T-cell (primary cell): ENCODE data around the gene SFTPB. TPM values are rescaled to one million over a fixed set of nuclear protein-coding genes. Genes with fewer than 3 reads are reported as not detected.
A peak's percentile ranks its signal among the peaks of the same experiment; 100 is the strongest.

Experiments
- ATAC-seq, 4 experiments: fragments of 200-7000 bp in 3 of 4; fragments of 150-1000 bp in 1 of 4; cut with Tn5 transposase; replicated peaks in 1 of 4; 1 replicate in 3 of 4; 2 replicates in 1 of 4; pipeline ENCODE4 v1.10.0; 2021; ENCODE audit warnings: moderate library complexity in 3 of 4, mild to moderate bottlenecking in 2 of 4, moderate number of reproducible peaks in 1 of 4
- CTCF ChIA-PET, 2 donors: fragments of 300-600 bp; sonication (Branson Sonifier 250); formaldehyde crosslinking; loops; one replicate each; lab custom pipeline; 2022; ENCODE audit warnings: antibody characterized with exemption in 2 of 2; lab: Charles Lee
- POLR2A ChIA-PET, 2 donors: fragments of 300-600 bp; sonication (Branson Sonifier 250); formaldehyde crosslinking; loops; one replicate each; lab custom pipeline; 2022; ENCODE audit warnings: antibody characterized with exemption in 2 of 2; lab: Charles Lee
- DNase-seq, 35 experiments: peaks; one replicate each; pipeline versions ENCODE4 v3.0.0 to v3.0.0-alpha.2; 2013 to 2023
- H3K27ac ChIP-seq: one replicate; pipeline ENCODE4 v1.5.1; 2013; ENCODE audit warnings: low read length
- H3K27me3 ChIP-seq, 2 experiments: replicated peaks in 1 of 2; 1 replicate in 1 of 2; 2 replicates in 1 of 2; pipeline versions ENCODE4 v1.6.1 to v1.7.0; 2013; ENCODE audit warnings: low read length in 1 of 2, mixed read lengths in 1 of 2; ENCODE audit not compliant: control insufficient read depth in 2 of 2, insufficient read depth in 2 of 2; ENCODE audit errors: extremely low read depth in 1 of 2
- H3K36me3 ChIP-seq, 2 donors: 1 replicate in 1 of 2; 2 replicates in 1 of 2; pipeline versions ENCODE4 v1.6.1 to v1.7.0; 2013; ENCODE audit warnings: low read length in 1 of 2; ENCODE audit not compliant: control insufficient read depth in 2 of 2, insufficient read depth in 1 of 2; ENCODE audit errors: extremely low read depth in 1 of 2
- H3K4me1 ChIP-seq, 2 experiments: 1 replicate in 1 of 2; 2 replicates in 1 of 2; pipeline versions ENCODE4 v1.6.1 to v1.7.0; 2013; ENCODE audit warnings: low read length in 2 of 2, mixed read lengths in 1 of 2; ENCODE audit not compliant: insufficient read depth in 2 of 2, control insufficient read depth in 1 of 2; ENCODE audit errors: extremely low read depth in 1 of 2
- H3K4me3 ChIP-seq, 2 donors: 1 replicate in 1 of 2; 2 replicates in 1 of 2; pipeline versions ENCODE4 v1.5.1 to v1.7.0; 2013; ENCODE audit warnings: mild to moderate bottlenecking in 2 of 2, low read length in 1 of 2, moderate library complexity in 1 of 2; ENCODE audit not compliant: control insufficient read depth in 1 of 2; ENCODE audit errors: extremely low read depth in 1 of 2
- H3K9me3 ChIP-seq: 2 replicates; pipeline ENCODE4 v1.7.0; 2013
- H3K27ac Mint-ChIP-seq, 2 donors: one replicate each; pipeline ENCODE4 v1.8.0; 2020 to 2021; ENCODE audit warnings: mild to moderate bottlenecking in 2 of 2, mixed read lengths in 2 of 2
- H3K27me3 Mint-ChIP-seq, 2 donors: one replicate each; pipeline ENCODE4 v1.8.0; 2021 to 2022; ENCODE audit warnings: mixed read lengths in 2 of 2
- H3K36me3 Mint-ChIP-seq: one replicate; pipeline ENCODE4 v1.8.0; 2021; ENCODE audit warnings: mixed read lengths
- H3K4me1 Mint-ChIP-seq, 3 donors: one replicate each; pipeline ENCODE4 v1.8.0; 2020 to 2022; ENCODE audit warnings: mixed read lengths in 3 of 3, mild to moderate bottlenecking in 1 of 3
- H3K4me3 Mint-ChIP-seq, 3 donors: one replicate each; pipeline ENCODE4 v1.8.0; 2020 to 2022; ENCODE audit warnings: mild to moderate bottlenecking in 3 of 3, mixed read lengths in 3 of 3, moderate library complexity in 3 of 3
- H3K9me3 Mint-ChIP-seq, 3 donors: one replicate each; pipeline ENCODE4 v1.8.0; 2020 to 2022; ENCODE audit warnings: mixed read lengths in 3 of 3
- WGBS: methylation state at CpG from one replicate; pipeline ENCODE4 v1.1.5; 2013; ENCODE audit warnings: missing lambda C conversion rate; ENCODE audit not compliant: insufficient coverage; 5-methylcytosine and 5-hydroxymethylcytosine counted together
- total RNA-seq, 35 experiments: library from RNA in 6 of 35; stranded (reverse) in 6 of 35; fragments of 120-200 nt in 1 of 35; gene quantifications; one replicate each; pipeline versions ENCODE4 v1.2.1 to v1.2.4 and lab custom pipeline; 2013 to 2026

Gene SFTPB
- total RNA-seq, 5 donors from 2014 or later (not counting 1 experiment from before 2014, with no cell fraction given) = 11.6 to 18.6 (median 16.0) TPM; not detected in 2

GRCh38 chr2:85681776-85682175 lies 13.8 kb upstream of the SFTPB start:
- WGBS = no CpG with 5 or more reads among the region's 1 CpG
- Histone ChIP-seq H3K9me3 (no peaks in the 10 kb centered on the region), H3K27me3 (peaks cover 0 to 17% of the 10 kb centered on the region in 2 experiments), H3K4me3 (no peak overlapping the region), H3K27ac (no peak overlapping the region), H3K4me1 (peaks cover 0 to 15% of the 10 kb centered on the region in 2 experiments), H3K36me3 (no peaks in the 10 kb centered on the region)
- Mint-ChIP-seq H3K27ac (no peak overlapping the region), H3K36me3 (no peaks in the 10 kb centered on the region), H3K9me3 (no peaks in the 10 kb centered on the region), H3K27me3 (peaks cover 4 to 5% of the 10 kb centered on the region in 2 donors), H3K4me3 (no peak overlapping the region), H3K4me1 (peaks cover 8 to 13% (median 8%) of the 10 kb centered on the region in 3 donors)
- ATAC-seq = no peak
- CTCF ChIA-PET = interaction anchor here in 1 of 2 donors (0.5 to 1.3 kb wide), 3 partner anchors 13 to 32 kb away, joined by 3 read pairs; no protein-coding TSS in a partner anchor
- no peak for DNase-seq
- POLR2A ChIA-PET = no interaction called here

GRCh38 chr2:85681372-85681763 lies 13.4 kb upstream of the SFTPB start:
- ChIA-PET CTCF (interaction anchor here in 1 of 2 donors (1.2 to 1.3 kb wide), 2 partner anchors 24 to 32 kb away, joined by 3 read pairs; no protein-coding TSS in a partner anchor), POLR2A (no interaction called here)
- H3K4me3 ChIP-seq = no peak overlapping the region
- DNase-seq (peak in 1 of 35 experiments; percentile 4), ATAC-seq (no peak)
- Mint-ChIP-seq H3K27me3 (peaks cover 4 to 5% of the 10 kb centered on the region in 2 donors), H3K4me1 (peaks cover 8 to 13% (median 8%) of the 10 kb centered on the region in 3 donors), H3K27ac (peak overlapping the region; percentile 30 to 43), H3K9me3 (no peaks in the 10 kb centered on the region), H3K4me3 (peak overlapping the region in 2 of 3 donors; percentile 19 to 25), H3K36me3 (no peaks in the 10 kb centered on the region)
- no peak overlapping the region for H3K27ac ChIP-seq
- 68% methylated on average over 5 of the region's 5 CpGs for WGBS
- H3K36me3 ChIP-seq = no peaks in the 10 kb centered on the region
- H3K4me1 ChIP-seq = peaks cover 0 to 15% of the 10 kb centered on the region in 2 experiments
- no peaks in the 10 kb centered on the region for H3K9me3 ChIP-seq
- H3K27me3 ChIP-seq = peaks cover 0 to 17% of the 10 kb centered on the region in 2 experiments

GRCh38 chr2:85680707-85681371 lies 12.8 kb upstream of the SFTPB start:
- H3K9me3 Mint-ChIP-seq = no peaks in the 10 kb centered on the region
- peaks cover 8 to 13% (median 8%) of the 10 kb centered on the region in 3 donors for H3K4me1 Mint-ChIP-seq
- peak overlapping the region in 2 of 3 donors; percentile 19 to 25 for H3K4me3 Mint-ChIP-seq
- H3K9me3 ChIP-seq = no peaks in the 10 kb centered on the region
- peaks cover 0 to 17% of the 10 kb centered on the region in 2 experiments for H3K27me3 ChIP-seq
- ChIA-PET CTCF (interaction anchor here in 1 of 2 donors (1.2 to 1.4 kb wide), 4 partner anchors 24 to 31 kb away, joined by 3 to 4 read pairs (median 4); no protein-coding TSS in a partner anchor), POLR2A (no interaction called here)
- H3K4me1 ChIP-seq = peaks cover 0 to 15% of the 10 kb centered on the region in 2 experiments
- H3K4me3 ChIP-seq = no peak overlapping the region
- H3K27ac Mint-ChIP-seq = peak overlapping the region; percentile 30 to 43
- WGBS = no CpG with 5 or more reads among the region's 2 CpGs
- DNase-seq = peak in 1 of 35 experiments; percentile 4
- H3K27me3 Mint-ChIP-seq = peaks cover 3 to 4% of the 10 kb centered on the region in 2 donors
- no peaks in the 10 kb centered on the region for H3K36me3 Mint-ChIP-seq
- no peaks in the 10 kb centered on the region for H3K36me3 ChIP-seq
- ATAC-seq = no peak
- no peak overlapping the region for H3K27ac ChIP-seq

GRCh38 chr2:85678794-85679672 lies 11.0 kb upstream of the SFTPB start:
- Histone ChIP-seq H3K4me1 (peaks cover 0 to 15% of the 10 kb centered on the region in 2 experiments), H3K27me3 (peaks cover 0 to 17% of the 10 kb centered on the region in 2 experiments), H3K36me3 (no peaks in the 10 kb centered on the region), H3K9me3 (no peaks in the 10 kb centered on the region), H3K27ac (no peak overlapping the region), H3K4me3 (peak overlapping the region in 1 of 2 donors; percentile 4)
- H3K36me3 Mint-ChIP-seq = no peaks in the 10 kb centered on the region
- peaks cover 8 to 13% (median 8%) of the 10 kb centered on the region in 3 donors for H3K4me1 Mint-ChIP-seq
- WGBS = 21% methylated on average over 19 of the region's 25 CpGs
- H3K4me3 Mint-ChIP-seq = peak overlapping the region in 1 of 3 donors; percentile 32
- H3K27ac Mint-ChIP-seq = no peak overlapping the region
- ChIA-PET CTCF (interaction anchor here (0.5 to 1.4 kb wide), 6 partner anchors 10 to 136 kb away, joined by 3 to 7 read pairs (median 4); no protein-coding TSS in a partner anchor), POLR2A (interaction anchor here in 1 of 2 donors (0.7 kb wide), 1 partner anchor 27 kb away, joined by 8 read pairs; no protein-coding TSS in a partner anchor)
- DNase-seq (peak; percentile 38 to 83 (median 67)), ATAC-seq (peak; percentile 91 to 94 (median 94))
- H3K27me3 Mint-ChIP-seq = peaks cover 3 to 4% of the 10 kb centered on the region in 2 donors
- no peaks in the 10 kb centered on the region for H3K9me3 Mint-ChIP-seq

GRCh38 chr2:85678377-85678776 lies 10.4 kb upstream of the SFTPB start:
- no peak for ATAC-seq
- peaks cover 8 to 13% (median 8%) of the 10 kb centered on the region in 3 donors for H3K4me1 Mint-ChIP-seq
- H3K27me3 ChIP-seq = peaks cover 0 to 17% of the 10 kb centered on the region in 2 experiments
- peaks cover 3 to 4% of the 10 kb centered on the region in 2 donors for H3K27me3 Mint-ChIP-seq
- H3K9me3 Mint-ChIP-seq = no peaks in the 10 kb centered on the region
- no peak for DNase-seq
- peaks cover 0 to 15% of the 10 kb centered on the region in 2 experiments for H3K4me1 ChIP-seq
- H3K27ac Mint-ChIP-seq = no peak overlapping the region
- H3K9me3 ChIP-seq = no peaks in the 10 kb centered on the region
- H3K4me3 Mint-ChIP-seq = no peak overlapping the region
- no peak overlapping the region for H3K4me3 ChIP-seq
- no peak overlapping the region for H3K27ac ChIP-seq
- no peaks in the 10 kb centered on the region for H3K36me3 ChIP-seq
- no peaks in the 10 kb centered on the region for H3K36me3 Mint-ChIP-seq
- ChIA-PET POLR2A (no interaction called here), CTCF (interaction anchor here in 1 of 2 donors (1.3 kb wide), 1 partner anchor 29 kb away, joined by 5 read pairs; no protein-coding TSS in a partner anchor)
- 67% methylated on average over 2 of the region's 3 CpGs for WGBS
